Thyroid gland (tissue), 4 donors: Measurements from ENCODE around the gene RASL11B.

Experiments
- CTCF ChIP-seq, 6 experiments: fragments of 200-600 bp in 3 of 6; fragments of 450-650 bp in 3 of 6; sonication (generic) in 3 of 6; IDR thresholded peaks; one replicate each; pipeline ENCODE4 v1.5.1; 2016 to 2019; ENCODE audit warnings: antibody characterized with exemption in 6 of 6, mild to moderate bottlenecking in 2 of 6, inconsistent platforms in 1 of 6, moderate library complexity in 1 of 6
- POLR2A ChIP-seq, 2 donors: fragments of 450-650 bp; IDR thresholded peaks; one replicate each; pipeline ENCODE4 v1.6.1; 2017; ENCODE audit warnings: antibody characterized with exemption in 2 of 2, mild to moderate bottlenecking in 2 of 2, moderate library complexity in 1 of 2

- TF ChIP-seq CTCF (IDR thresholded peaks at IDR 0.05) (no peak), POLR2A (IDR thresholded peaks at IDR 0.05) (no peak)
Measured at GRCh38 chr4:52877694-52878093, 15.6 kb downstream of the RASL11B start.
